Glomerular visceral epithelial cell (primary cell): ENCODE measurements around the gene CCND2.
"Not testable (repeated sequence)": the region's sequence is repeated elsewhere in the genome, so short reads cannot be mapped to it uniquely, and the experiment has no call there.

Experiments used
- DNase-seq: peaks from one replicate; pipeline ENCODE4 v3.0.0-alpha.2; 2016; ENCODE audit errors: extremely low spot score

CCND2 gene

GRCh38 chr12:4273652-4274395 is at the start of gene CCND2:
Gene CCND2, plus strand, starts transcription at chr12:4273762. Its CDS starts 279 bp downstream, at chr12:4274041.
- peak; percentile 22 for DNase-seq

- no peak for DNase-seq
Measured at GRCh38 chr12:4224206-4224889, 49.2 kb upstream of the CCND2 start.

GRCh38 chr12:4225571-4225970 is 48.0 kb upstream of the CCND2 start:
- DNase-seq, result no peak

- no peak for DNase-seq
Measured at GRCh38 chr12:4227046-4227445, 46.5 kb upstream of the CCND2 start.

- DNase-seq, result no peak
Measured at GRCh38 chr12:4228122-4228580, 45.4 kb upstream of the CCND2 start.

GRCh38 chr12:4230526-4230925 is 43.0 kb upstream of the CCND2 start:
- no peak for DNase-seq

- DNase-seq, result no peak
Measured at GRCh38 chr12:4238577-4238976, 35.0 kb upstream of the CCND2 start.

- no peak for DNase-seq
Measured at GRCh38 chr12:4239746-4240145, 33.8 kb upstream of the CCND2 start.

GRCh38 chr12:4240161-4240783 is 33.3 kb upstream of the CCND2 start:
- DNase-seq, result no peak

- DNase-seq, result no peak
Measured at GRCh38 chr12:4240981-4241380, 32.6 kb upstream of the CCND2 start.

GRCh38 chr12:4241592-4241991 is 32.0 kb upstream of the CCND2 start:
- no peak for DNase-seq

GRCh38 chr12:4242595-4242994 is 31.0 kb upstream of the CCND2 start:
- no peak for DNase-seq

- no peak for DNase-seq
Measured at GRCh38 chr12:4243091-4243490, 30.5 kb upstream of the CCND2 start.

- DNase-seq, result not testable (repeated sequence)
Measured at GRCh38 chr12:4243491-4244100, 30.0 kb upstream of the CCND2 start.

- DNase-seq, result no peak
Measured at GRCh38 chr12:4244868-4245267, 28.7 kb upstream of the CCND2 start.

GRCh38 chr12:4245446-4245845 is 28.1 kb upstream of the CCND2 start:
- no peak for DNase-seq

GRCh38 chr12:4246116-4246515 is 27.4 kb upstream of the CCND2 start:
- no peak for DNase-seq

- no peak for DNase-seq
Measured at GRCh38 chr12:4250691-4251090, 22.9 kb upstream of the CCND2 start.

GRCh38 chr12:4251216-4251891 is 22.2 kb upstream of the CCND2 start:
- no peak for DNase-seq

- no peak for DNase-seq
Measured at GRCh38 chr12:4251967-4252366, 21.6 kb upstream of the CCND2 start.

GRCh38 chr12:4252601-4253000 is 21.0 kb upstream of the CCND2 start:
- DNase-seq, result no peak
